Measurements from ENCODE around the gene ABCC11. TPM values are rescaled to one million over a fixed set of nuclear protein-coding genes. Genes with fewer than 3 reads are reported as not detected.

The ABCC11 gene
- total and polyA plus RNA-seq, 2 of the 13 experiments (the other 11 are each of a cell fraction or from before 2014, with no cell fraction given): 1.0 to 1.4 TPM

- TF ChIP-seq CTCF (CRISPR knock-in tag; IDR thresholded peaks at IDR 0.05): peak; percentile 35
- TF ChIP-seq ZNF878 (CRISPR knock-in tag; IDR thresholded peaks at IDR 0.05): no peak
- no peak for TF ChIP-seq EED (CRISPR knock-in tag; IDR thresholded peaks at IDR 0.05)
- TF ChIP-seq ZNF343 (CRISPR knock-in tag; IDR thresholded peaks at IDR 0.05): no peak
- TF ChIP-seq ZNF333 (CRISPR knock-in tag; IDR thresholded peaks at IDR 0.05; ENCODE audit: borderline replicate concordance): no peak
- TF ChIP-seq, protein P1, sequence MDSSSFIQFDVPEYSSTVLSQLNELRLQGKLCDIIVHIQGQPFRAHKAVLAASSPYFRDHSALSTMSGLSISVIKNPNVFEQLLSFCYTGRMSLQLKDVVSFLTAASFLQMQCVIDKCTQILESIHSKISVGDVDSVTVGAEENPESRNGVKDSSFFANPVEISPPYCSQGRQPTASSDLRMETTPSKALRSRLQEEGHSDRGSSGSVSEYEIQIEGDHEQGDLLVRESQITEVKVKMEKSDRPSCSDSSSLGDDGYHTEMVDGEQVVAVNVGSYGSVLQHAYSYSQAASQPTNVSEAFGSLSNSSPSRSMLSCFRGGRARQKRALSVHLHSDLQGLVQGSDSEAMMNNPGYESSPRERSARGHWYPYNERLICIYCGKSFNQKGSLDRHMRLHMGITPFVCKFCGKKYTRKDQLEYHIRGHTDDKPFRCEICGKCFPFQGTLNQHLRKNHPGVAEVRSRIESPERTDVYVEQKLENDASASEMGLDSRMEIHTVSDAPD (CRISPR knock-in tag; IDR thresholded peaks at IDR 0.05): 0 out of 2 replicates have a peak, but pooled peaks have one; percentile 16
- peak; percentile 45; the same call in 1 of the 2 replicates for TF ChIP-seq DMAP1 (CRISPR knock-in tag; IDR thresholded peaks at IDR 0.05)
- TF ChIP-seq, protein P2, sequence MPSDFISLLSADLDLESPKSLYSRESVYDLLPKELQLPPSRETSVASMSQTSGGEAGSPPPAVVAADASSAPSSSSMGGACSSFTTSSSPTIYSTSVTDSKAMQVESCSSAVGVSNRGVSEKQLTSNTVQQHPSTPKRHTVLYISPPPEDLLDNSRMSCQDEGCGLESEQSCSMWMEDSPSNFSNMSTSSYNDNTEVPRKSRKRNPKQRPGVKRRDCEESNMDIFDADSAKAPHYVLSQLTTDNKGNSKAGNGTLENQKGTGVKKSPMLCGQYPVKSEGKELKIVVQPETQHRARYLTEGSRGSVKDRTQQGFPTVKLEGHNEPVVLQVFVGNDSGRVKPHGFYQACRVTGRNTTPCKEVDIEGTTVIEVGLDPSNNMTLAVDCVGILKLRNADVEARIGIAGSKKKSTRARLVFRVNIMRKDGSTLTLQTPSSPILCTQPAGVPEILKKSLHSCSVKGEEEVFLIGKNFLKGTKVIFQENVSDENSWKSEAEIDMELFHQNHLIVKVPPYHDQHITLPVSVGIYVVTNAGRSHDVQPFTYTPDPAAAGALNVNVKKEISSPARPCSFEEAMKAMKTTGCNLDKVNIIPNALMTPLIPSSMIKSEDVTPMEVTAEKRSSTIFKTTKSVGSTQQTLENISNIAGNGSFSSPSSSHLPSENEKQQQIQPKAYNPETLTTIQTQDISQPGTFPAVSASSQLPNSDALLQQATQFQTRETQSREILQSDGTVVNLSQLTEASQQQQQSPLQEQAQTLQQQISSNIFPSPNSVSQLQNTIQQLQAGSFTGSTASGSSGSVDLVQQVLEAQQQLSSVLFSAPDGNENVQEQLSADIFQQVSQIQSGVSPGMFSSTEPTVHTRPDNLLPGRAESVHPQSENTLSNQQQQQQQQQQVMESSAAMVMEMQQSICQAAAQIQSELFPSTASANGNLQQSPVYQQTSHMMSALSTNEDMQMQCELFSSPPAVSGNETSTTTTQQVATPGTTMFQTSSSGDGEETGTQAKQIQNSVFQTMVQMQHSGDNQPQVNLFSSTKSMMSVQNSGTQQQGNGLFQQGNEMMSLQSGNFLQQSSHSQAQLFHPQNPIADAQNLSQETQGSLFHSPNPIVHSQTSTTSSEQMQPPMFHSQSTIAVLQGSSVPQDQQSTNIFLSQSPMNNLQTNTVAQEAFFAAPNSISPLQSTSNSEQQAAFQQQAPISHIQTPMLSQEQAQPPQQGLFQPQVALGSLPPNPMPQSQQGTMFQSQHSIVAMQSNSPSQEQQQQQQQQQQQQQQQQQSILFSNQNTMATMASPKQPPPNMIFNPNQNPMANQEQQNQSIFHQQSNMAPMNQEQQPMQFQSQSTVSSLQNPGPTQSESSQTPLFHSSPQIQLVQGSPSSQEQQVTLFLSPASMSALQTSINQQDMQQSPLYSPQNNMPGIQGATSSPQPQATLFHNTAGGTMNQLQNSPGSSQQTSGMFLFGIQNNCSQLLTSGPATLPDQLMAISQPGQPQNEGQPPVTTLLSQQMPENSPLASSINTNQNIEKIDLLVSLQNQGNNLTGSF (CRISPR knock-in tag; IDR thresholded peaks at IDR 0.05): 0 out of 2 replicates have a peak, but pooled peaks have one; percentile 39
- TF ChIP-seq ZNF557 (CRISPR knock-in tag; IDR thresholded peaks at IDR 0.05): 0 out of 2 replicates have a peak, but pooled peaks have one; percentile 61
- TF ChIP-seq, protein P3, sequence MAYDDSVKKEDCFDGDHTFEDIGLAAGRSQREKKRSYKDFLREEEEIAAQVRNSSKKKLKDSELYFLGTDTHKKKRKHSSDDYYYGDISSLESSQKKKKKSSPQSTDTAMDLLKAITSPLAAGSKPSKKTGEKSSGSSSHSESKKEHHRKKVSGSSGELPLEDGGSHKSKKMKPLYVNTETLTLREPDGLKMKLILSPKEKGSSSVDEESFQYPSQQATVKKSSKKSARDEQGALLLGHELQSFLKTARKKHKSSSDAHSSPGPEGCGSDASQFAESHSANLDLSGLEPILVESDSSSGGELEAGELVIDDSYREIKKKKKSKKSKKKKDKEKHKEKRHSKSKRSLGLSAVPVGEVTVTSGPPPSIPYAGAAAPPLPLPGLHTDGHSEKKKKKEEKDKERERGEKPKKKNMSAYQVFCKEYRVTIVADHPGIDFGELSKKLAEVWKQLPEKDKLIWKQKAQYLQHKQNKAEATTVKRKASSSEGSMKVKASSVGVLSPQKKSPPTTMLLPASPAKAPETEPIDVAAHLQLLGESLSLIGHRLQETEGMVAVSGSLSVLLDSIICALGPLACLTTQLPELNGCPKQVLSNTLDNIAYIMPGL (CRISPR knock-in tag; IDR thresholded peaks at IDR 0.05; ENCODE audit: borderline replicate concordance in 1 of 2, low read depth in 1 of 2): peak; percentile 48 to 57; a peak in 3 of 4 replicates
- TF ChIP-seq HNRNPUL1 (IDR thresholded peaks at IDR 0.05; ENCODE audit: low read depth, low read length): no peak
- TF ChIP-seq ZNF788 (CRISPR knock-in tag; IDR thresholded peaks at IDR 0.05; ENCODE audit: borderline replicate concordance): 0 out of 2 replicates have a peak, but pooled peaks have one; percentile 16
- TF ChIP-seq, protein P4, sequence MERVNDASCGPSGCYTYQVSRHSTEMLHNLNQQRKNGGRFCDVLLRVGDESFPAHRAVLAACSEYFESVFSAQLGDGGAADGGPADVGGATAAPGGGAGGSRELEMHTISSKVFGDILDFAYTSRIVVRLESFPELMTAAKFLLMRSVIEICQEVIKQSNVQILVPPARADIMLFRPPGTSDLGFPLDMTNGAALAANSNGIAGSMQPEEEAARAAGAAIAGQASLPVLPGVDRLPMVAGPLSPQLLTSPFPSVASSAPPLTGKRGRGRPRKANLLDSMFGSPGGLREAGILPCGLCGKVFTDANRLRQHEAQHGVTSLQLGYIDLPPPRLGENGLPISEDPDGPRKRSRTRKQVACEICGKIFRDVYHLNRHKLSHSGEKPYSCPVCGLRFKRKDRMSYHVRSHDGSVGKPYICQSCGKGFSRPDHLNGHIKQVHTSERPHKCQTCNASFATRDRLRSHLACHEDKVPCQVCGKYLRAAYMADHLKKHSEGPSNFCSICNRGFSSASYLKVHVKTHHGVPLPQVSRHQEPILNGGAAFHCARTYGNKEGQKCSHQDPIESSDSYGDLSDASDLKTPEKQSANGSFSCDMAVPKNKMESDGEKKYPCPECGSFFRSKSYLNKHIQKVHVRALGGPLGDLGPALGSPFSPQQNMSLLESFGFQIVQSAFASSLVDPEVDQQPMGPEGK (CRISPR knock-in tag; IDR thresholded peaks at IDR 0.05): peak; percentile 31; the same call in 1 of the 2 replicates
- TF ChIP-seq HOXA9 (CRISPR knock-in tag; IDR thresholded peaks at IDR 0.05; ENCODE audit: borderline replicate concordance): no peak
- no peak for TF ChIP-seq NFKB2 (CRISPR knock-in tag; IDR thresholded peaks at IDR 0.05; ENCODE audit: borderline replicate concordance)
- TF ChIP-seq ZC3H13 (CRISPR knock-in tag; IDR thresholded peaks at IDR 0.05): no peak
Observed at GRCh38 chr16:48235556-48236136, 11.7 kb downstream of the ABCC11 start (continued).

Data from HepG2 (cell line).